Left ventricle myocardium inferior (tissue), 1 donor: Measurements from ENCODE around the gene PARD3B. TPM values are rescaled to one million over a fixed set of nuclear protein-coding genes. Genes with fewer than 3 reads are reported as not detected.

Experiments used
- DNase-seq: peaks from one replicate; pipeline ENCODE4 v3.0.0-alpha.2; 2020
- H3K27ac ChIP-seq: fragments of 200-600 bp; replicated peaks from 2 replicates; pipeline ENCODE4 v1.8.0; 2021
- H3K27me3 ChIP-seq: fragments of 200-600 bp; 2 replicates; pipeline ENCODE4 v1.8.0; 2021; ENCODE audit warnings: low read depth
- H3K36me3 ChIP-seq: fragments of 200-600 bp; 2 replicates; pipeline ENCODE4 v1.8.0; 2021
- H3K4me1 ChIP-seq: fragments of 200-600 bp; 2 replicates; pipeline ENCODE4 v1.8.0; 2021
- H3K4me3 ChIP-seq: fragments of 200-600 bp; 2 replicates; pipeline ENCODE4 v1.8.0; 2021; ENCODE audit warnings: mild to moderate bottlenecking, moderate library complexity
- H3K9me3 ChIP-seq: fragments of 200-600 bp; replicated peaks from 2 replicates; pipeline ENCODE4 v1.8.0; 2021
- intact Hi-C: fragments of 100-400 bp; cut with micrococcal nuclease; formaldehyde crosslinking; loops from one replicate; pipeline ENCODE4 v1.11.0; 2022
- total RNA-seq: library from RNA; stranded (reverse); fragmentation: NEBNext Ultra II Directional; extraction: Animal tissue kit (Norgen Biotek cat#: 25700); gene quantifications from one replicate; pipeline ENCODE4 v1.2.1, GENCODE V29; 2021
- TF ChIP-seq, protein P1 (sequence below): fragments of 200-600 bp; IDR thresholded peaks from 2 replicates; pipeline ENCODE4 v1.8.0; 2021; ENCODE audit warnings: antibody characterized with exemption, mild to moderate bottlenecking, borderline replicate concordance
- donor health status: DM: no; HTN: yes; CAD: no; lungs with severe emphysema.

PARD3B gene
- total RNA-seq, 1 donor from 2014 or later = 9.1 TPM

DNA sequence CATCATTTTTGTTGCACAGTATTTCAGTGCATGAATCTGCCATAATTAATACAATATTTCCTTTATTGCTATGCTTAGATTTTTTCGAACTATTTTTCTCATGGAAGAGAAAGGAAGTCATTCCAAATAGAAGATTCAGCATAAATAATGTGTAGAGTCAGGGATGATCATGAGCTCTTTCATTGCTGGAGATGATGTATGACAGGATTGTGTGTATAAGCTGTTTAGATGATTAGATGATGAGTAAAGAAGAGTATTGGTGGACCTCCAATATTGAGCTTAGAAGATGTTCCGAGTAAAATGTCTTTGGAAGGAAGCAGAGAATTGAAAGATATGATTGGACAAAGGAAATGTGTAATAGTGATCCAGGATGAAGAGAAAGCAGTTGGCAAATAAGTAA, 364.5 kb downstream of the PARD3B start:
- H3K27ac ChIP-seq = no peak overlapping the region
- no peak overlapping the region for H3K4me3 ChIP-seq
- no peaks in the 10 kb centered on the region for H3K27me3 ChIP-seq
- H3K36me3 ChIP-seq = no peaks in the 10 kb centered on the region
- intact Hi-C loops = no loop called here
- H3K9me3 ChIP-seq = no peaks in the 10 kb centered on the region
- TF ChIP-seq, protein P1, sequence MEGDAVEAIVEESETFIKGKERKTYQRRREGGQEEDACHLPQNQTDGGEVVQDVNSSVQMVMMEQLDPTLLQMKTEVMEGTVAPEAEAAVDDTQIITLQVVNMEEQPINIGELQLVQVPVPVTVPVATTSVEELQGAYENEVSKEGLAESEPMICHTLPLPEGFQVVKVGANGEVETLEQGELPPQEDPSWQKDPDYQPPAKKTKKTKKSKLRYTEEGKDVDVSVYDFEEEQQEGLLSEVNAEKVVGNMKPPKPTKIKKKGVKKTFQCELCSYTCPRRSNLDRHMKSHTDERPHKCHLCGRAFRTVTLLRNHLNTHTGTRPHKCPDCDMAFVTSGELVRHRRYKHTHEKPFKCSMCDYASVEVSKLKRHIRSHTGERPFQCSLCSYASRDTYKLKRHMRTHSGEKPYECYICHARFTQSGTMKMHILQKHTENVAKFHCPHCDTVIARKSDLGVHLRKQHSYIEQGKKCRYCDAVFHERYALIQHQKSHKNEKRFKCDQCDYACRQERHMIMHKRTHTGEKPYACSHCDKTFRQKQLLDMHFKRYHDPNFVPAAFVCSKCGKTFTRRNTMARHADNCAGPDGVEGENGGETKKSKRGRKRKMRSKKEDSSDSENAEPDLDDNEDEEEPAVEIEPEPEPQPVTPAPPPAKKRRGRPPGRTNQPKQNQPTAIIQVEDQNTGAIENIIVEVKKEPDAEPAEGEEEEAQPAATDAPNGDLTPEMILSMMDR = no peak
- no peak for DNase-seq
- no peaks in the 10 kb centered on the region for H3K4me1 ChIP-seq

DNA sequence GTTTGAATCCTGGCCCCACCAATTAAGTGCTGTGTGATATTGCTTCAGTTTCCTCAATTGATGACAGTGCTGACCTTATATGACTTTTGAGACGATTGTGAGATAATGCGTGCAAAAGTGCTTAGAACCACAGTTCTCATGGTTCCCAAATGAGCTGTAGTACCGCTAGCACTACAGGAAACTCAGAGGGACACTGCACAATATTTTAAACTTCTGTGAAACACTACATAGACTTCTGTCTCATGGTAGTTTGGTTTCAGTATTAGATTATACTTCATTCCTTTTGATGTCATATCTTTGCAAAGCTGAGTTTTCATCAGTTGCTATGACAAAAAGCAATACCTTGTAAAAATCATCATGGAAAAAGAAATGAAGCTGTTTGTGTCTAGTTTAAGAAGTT, 368.0 kb downstream of the PARD3B start:
- DNase-seq = no peak
- H3K27me3 ChIP-seq = no peaks in the 10 kb centered on the region
- intact Hi-C loops = no loop called here
- TF ChIP-seq, protein P1 = no peak
- H3K36me3 ChIP-seq = no peaks in the 10 kb centered on the region
- H3K9me3 ChIP-seq = no peaks in the 10 kb centered on the region
- H3K27ac ChIP-seq = no peak overlapping the region
- no peaks in the 10 kb centered on the region for H3K4me1 ChIP-seq
- H3K4me3 ChIP-seq = no peak overlapping the region

DNA sequence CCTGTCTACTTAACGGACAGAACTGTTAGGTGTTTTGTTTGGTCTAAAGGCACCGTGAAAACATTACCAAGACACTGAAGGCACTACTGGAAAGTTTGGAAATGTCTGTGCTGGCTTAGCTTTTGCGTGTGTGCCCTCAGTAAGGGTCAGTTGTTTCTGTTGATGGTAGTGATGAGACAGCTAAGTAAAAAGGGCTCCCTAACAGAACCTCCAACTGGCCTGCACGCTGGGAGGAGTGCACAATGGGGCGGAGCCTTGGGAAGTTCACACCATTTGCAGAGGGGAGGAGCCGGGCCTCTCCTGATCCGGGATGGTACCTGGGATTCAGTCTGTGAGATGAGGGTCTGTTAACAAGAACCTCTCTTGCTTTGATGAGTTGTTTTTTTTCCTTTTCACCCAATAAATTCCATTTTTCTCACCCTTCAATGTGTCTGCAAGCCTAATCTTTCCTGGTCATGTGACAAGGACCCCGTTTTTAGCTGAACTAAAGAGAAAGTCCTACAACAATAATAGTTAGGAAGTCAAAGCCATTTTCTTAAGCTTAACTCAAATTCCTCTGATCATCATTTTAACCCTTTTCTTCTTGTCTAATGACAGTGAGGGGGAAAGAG, 368.7 kb downstream of the PARD3B start:
- Histone ChIP-seq H3K9me3 (no peaks in the 10 kb centered on the region), H3K4me1 (no peaks in the 10 kb centered on the region), H3K27ac (no peak overlapping the region), H3K4me3 (no peak overlapping the region), H3K36me3 (no peaks in the 10 kb centered on the region), H3K27me3 (no peaks in the 10 kb centered on the region)
- no peak for DNase-seq
- intact Hi-C loops = no loop called here
- TF ChIP-seq, protein P1 = no peak

DNA sequence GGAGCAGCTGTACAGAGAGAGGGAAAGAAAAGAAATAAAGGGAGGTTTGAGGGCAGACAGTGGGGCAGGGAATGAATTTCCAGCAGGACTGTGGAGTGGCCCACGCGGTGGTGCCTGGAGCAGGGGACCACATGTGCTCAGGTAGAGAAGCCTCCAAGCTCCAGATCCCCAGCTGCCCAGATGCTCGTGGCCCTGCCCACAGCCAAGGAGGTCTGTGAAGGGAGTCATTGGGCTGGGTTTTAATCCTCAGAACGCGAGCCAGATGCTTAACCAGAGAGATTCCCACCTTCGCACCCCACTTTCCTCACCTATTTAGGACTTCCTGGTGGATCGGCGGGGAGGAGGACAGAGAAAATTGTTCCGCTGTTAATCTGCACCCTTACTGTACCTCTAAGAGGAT, 369.4 kb downstream of the PARD3B start:
- TF ChIP-seq, protein P1 = no peak
- no peaks in the 10 kb centered on the region for H3K4me1 ChIP-seq
- H3K4me3 ChIP-seq = no peak overlapping the region
- no peak for DNase-seq
- no peaks in the 10 kb centered on the region for H3K36me3 ChIP-seq
- H3K27ac ChIP-seq = no peak overlapping the region
- intact Hi-C loops = no loop called here
- no peaks in the 10 kb centered on the region for H3K27me3 ChIP-seq
- no peaks in the 10 kb centered on the region for H3K9me3 ChIP-seq

DNA sequence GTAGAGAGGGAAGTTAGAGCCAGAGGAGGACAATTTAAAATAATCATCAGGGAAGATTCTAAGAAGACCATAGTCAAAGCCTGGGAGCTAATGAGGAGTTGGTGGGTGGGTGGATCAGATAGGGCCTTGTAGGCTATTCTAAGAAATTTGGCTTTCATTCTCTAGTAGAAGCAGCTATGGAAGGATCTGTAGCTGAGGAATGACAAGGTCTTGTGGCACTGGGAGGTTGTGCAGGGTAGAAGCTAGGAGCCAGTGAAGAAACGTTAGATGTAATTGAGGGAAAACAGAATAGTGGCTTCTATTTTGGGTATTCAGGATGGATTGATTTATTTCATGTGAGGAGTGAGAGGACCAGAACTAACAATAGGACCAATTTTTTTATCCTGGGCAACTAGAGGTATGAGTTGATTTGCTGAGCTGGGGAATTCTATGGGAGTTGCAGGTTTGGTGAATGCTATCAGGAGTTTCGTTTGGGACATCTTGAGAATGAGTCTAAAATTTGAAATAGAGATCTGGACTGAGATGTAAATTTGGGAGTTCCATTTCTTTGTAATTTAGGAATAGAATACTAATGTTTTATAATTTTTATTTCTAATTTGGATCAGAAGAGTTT, 371.9 kb downstream of the PARD3B start:
- no peaks in the 10 kb centered on the region for H3K36me3 ChIP-seq
- no peaks in the 10 kb centered on the region for H3K4me1 ChIP-seq
- no peak for DNase-seq
- intact Hi-C loops = no loop called here
- H3K27ac ChIP-seq = no peak overlapping the region
- no peaks in the 10 kb centered on the region for H3K27me3 ChIP-seq
- TF ChIP-seq, protein P1 = no peak
- H3K4me3 ChIP-seq = no peak overlapping the region
- H3K9me3 ChIP-seq = no peaks in the 10 kb centered on the region
